Psoas muscle (tissue), 8 donors: Measurements from ENCODE around the gene SRRM5. TPM values are rescaled to one million over a fixed set of nuclear protein-coding genes. Genes with fewer than 3 reads are reported as not detected.
A peak's percentile ranks its signal among the peaks of the same experiment; 100 is the strongest.
"Not testable (repeated sequence)": the region's sequence is repeated elsewhere in the genome, so short reads cannot be mapped to it uniquely, and the experiment has no call there.

Source experiments
- ATAC-seq, 4 donors: fragments of 200-7000 bp; cut with Tn5 transposase; one replicate each; pipeline ENCODE4 v1.9.1; 2020; ENCODE audit warnings: moderate library complexity in 3 of 4, mild to moderate bottlenecking in 2 of 4
- DNase-seq, 2 donors: peaks; one replicate each; pipeline ENCODE4 v3.0.0-alpha.2; 2020
- H3K27ac ChIP-seq: fragments of 200-600 bp; one replicate; pipeline ENCODE4 v1.8.0; 2022
- H3K27me3 ChIP-seq, 3 donors: fragments of 200-600 bp in 1 of 3; one replicate each; pipeline versions ENCODE4 v1.6.1 to v1.8.0; 2013 to 2022; ENCODE audit warnings: low read length in 2 of 3, mild to moderate bottlenecking in 2 of 3, moderate library complexity in 1 of 3; ENCODE audit not compliant: insufficient read depth in 3 of 3
- H3K36me3 ChIP-seq, 2 donors: fragments of 200-600 bp in 1 of 2; one replicate each; pipeline versions ENCODE4 v1.6.1 to v1.8.0; 2013 to 2022; ENCODE audit warnings: low read depth in 1 of 2, mild to moderate bottlenecking in 1 of 2, moderate library complexity in 1 of 2; ENCODE audit not compliant: insufficient read depth in 1 of 2
- H3K4me1 ChIP-seq: fragments of 200-600 bp; one replicate; pipeline ENCODE4 v1.8.0; 2022
- H3K4me3 ChIP-seq: fragments of 200-600 bp; one replicate; pipeline ENCODE4 v1.8.0; 2022; ENCODE audit warnings: mild to moderate bottlenecking
- H3K9me3 ChIP-seq: fragments of 200-600 bp; one replicate; pipeline ENCODE4 v1.8.0; 2022
- CTCF ChIP-seq: fragments of 200-600 bp; IDR thresholded peaks from one replicate; pipeline ENCODE4 v1.8.0; 2022; ENCODE audit warnings: antibody characterized with exemption
- WGBS, 3 donors: extraction: QIAGEN DNeasy Blood & Tissue Kit; methylation state at CpG; one replicate each; pipeline versions ENCODE4 v1.1.6 to v1.1.7; 2013; 5-methylcytosine and 5-hydroxymethylcytosine counted together
- intact Hi-C, 2 donors: fragments of 100-400 bp; cut with DNase I; formaldehyde crosslinking; loops; one replicate each; pipeline versions ENCODE4 v1.11.0 to v1.14.2; 2022
- polyA plus RNA-seq, 3 donors: library from polyadenylated mRNA; stranded (reverse); fragments of 200-250 nt; gene quantifications; one replicate each; pipeline ENCODE4 v1.2.3, GENCODE V29; 2013
- total RNA-seq, 4 donors: library from RNA; stranded (reverse); fragmentation: NEBNext Ultra II Directional in 2 of 4; extraction: Animal tissue kit (Norgen Biotek cat#: 25700) in 2 of 4; gene quantifications; one replicate each; pipeline versions ENCODE4 v1.2.1 to v1.2.4, GENCODE V29; 2021 to 2023
- donor health status: healthy with polysubstance abuse.
- donor health status: DM: no; HTN: no; CAD: no; lungs with moderate emphysema.
- donor health status: Bipolar disorder and iron deficiency.
- donor health status: healthy.
- donor health status: DM: yes; HTN: yes; CAD: no.
- donor health status: DM: no; HTN: no; CAD: no.
- donor health status: DM: no; HTN: no; CAD: no.
- donor health status: DM: yes; HTN: yes; CAD: no.

SRRM5 gene
- total and polyA plus RNA-seq, 7 donors: 0.10 to 1.1 (median 0.27) TPM; not detected in 1

DNA sequence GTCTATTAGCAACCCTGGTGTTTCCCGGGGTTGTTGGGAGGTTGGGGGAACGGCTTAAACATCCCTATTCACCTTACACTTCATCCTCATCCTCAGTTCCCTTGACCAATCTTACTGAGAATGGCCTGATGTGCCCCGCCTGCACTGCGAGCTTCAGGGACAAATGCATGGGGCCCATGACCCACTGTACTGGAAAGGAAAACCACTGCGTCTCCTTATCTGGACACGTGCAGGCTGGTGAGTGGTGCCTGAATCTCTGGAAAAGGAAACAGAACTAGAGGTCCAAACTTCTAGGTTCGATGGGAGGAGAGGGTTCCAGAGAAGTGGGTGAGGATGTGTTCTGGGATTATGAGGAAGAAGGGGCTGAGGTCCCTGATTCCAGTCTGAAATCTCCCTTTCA lies 30.4 kb upstream of the SRRM5 start:
- TF ChIP-seq CTCF: no peak
- no peak for DNase-seq
- WGBS, 3 donors: 76 to 84% (median 76%) methylated on average over 7 of the region's 7 CpGs
- Histone ChIP-seq H3K4me3 (peak overlapping the region; percentile 59), H3K4me1 (no peaks in the 10 kb centered on the region), H3K36me3 (no peaks in the 10 kb centered on the region), H3K9me3 (no peaks in the 10 kb centered on the region), H3K27ac (no peak overlapping the region), H3K27me3 (no peaks in the 10 kb centered on the region)
- intact Hi-C loops: no loop called here
- ATAC-seq: no peak

DNA sequence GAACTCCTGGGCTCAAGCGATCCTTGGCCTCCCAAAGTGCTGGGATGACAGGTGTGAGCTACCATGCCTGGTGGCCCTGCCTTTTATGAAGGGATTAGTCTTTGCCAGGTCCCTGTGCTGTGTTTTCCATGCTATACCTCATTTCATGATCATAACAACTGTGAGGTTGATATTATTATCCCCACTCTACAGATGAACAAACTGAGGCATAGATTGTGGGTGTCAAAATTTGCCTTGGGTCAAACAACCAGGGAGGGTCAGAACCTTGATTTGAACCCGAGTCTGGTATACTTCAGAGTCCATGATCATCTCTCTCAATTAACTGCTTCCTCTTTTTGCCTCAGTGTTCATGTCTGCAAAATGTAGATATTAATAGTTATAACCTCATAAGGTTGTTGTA lies 29.4 kb upstream of the SRRM5 start:
- H3K36me3 ChIP-seq: no peaks in the 10 kb centered on the region
- intact Hi-C loops: no loop called here
- DNase-seq (no peak), ATAC-seq (no peak)
- no peak overlapping the region for H3K4me3 ChIP-seq
- H3K4me1 ChIP-seq: no peaks in the 10 kb centered on the region
- WGBS, 3 donors: 91 to 93% (median 92%) methylated on average over 2 of the region's 2 CpGs
- no peaks in the 10 kb centered on the region for H3K27me3 ChIP-seq
- no peak for TF ChIP-seq CTCF
- H3K9me3 ChIP-seq: no peaks in the 10 kb centered on the region
- no peak overlapping the region for H3K27ac ChIP-seq

DNA sequence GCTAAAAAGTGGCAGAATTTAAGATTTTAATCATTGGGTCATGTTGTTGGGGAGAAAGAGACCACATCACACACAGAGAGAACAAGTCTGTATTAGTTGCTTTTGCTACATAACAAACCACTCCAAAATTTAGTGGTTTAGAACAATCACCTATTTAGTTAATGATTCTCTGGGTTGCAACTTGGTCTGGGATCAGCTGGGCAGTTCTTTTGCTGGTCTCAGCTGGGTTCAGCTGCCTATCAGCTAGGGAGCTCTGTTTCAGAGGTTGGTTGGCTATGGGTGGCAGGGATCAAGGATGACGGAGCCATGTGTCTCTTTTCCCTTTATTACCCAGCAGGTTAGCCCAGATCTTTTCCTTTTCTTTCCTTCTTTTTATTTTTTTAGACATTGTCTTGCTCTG lies 27.4 kb upstream of the SRRM5 start:
- Histone ChIP-seq H3K9me3 (no peaks in the 10 kb centered on the region), H3K27ac (no peak overlapping the region), H3K4me1 (no peaks in the 10 kb centered on the region), H3K4me3 (no peak overlapping the region), H3K27me3 (no peaks in the 10 kb centered on the region), H3K36me3 (peaks cover 5 to 12% of the 10 kb centered on the region in 2 donors)
- 85 to 95% (median 91%) methylated on average over 1 of the region's 1 CpG for WGBS, 3 donors
- intact Hi-C loops: no loop called here
- TF ChIP-seq CTCF: no peak
- ATAC-seq: no peak
- DNase-seq: no peak

GRCh38 chr19:43586346-43586745 lies 25.5 kb upstream of the SRRM5 start:
- no peak overlapping the region for H3K4me3 ChIP-seq
- no peaks in the 10 kb centered on the region for H3K27me3 ChIP-seq
- WGBS, 3 donors: 55 to 96% (median 89%) methylated on average over 2 of the region's 2 CpGs
- intact Hi-C loops: no loop called here
- no peak for ATAC-seq
- DNase-seq: no peak
- no peak overlapping the region for H3K27ac ChIP-seq
- peaks cover 7 to 27% of the 10 kb centered on the region in 2 donors for H3K36me3 ChIP-seq
- no peak for TF ChIP-seq CTCF
- H3K4me1 ChIP-seq: no peaks in the 10 kb centered on the region
- no peaks in the 10 kb centered on the region for H3K9me3 ChIP-seq

DNA sequence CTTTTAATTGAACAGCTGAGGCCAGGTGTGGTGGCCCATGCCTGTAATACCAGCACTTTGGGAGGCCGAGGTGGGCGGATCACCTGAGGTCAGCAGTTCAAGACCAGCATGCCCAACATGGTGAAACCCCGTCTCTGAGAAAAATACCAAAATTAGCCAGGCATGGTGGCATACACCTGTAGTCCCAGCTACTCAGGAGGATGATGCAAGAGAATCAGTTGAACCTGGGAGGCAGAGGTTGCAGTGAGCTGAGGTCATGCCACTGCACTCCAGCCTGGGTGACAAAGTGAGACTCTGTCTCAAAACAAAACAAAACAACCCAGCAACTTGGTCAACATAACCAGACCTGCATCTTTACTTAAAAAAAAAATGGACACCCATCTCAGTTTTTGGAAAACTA lies 24.9 kb upstream of the SRRM5 start:
- ATAC-seq, intact Hi-C loops, H3K4me3 ChIP-seq: not testable (repeated sequence)

More for the DNA sequence above, 24.9 kb upstream of the SRRM5 start:
- H3K27ac ChIP-seq, H3K4me1 ChIP-seq, H3K27me3 ChIP-seq, H3K9me3 ChIP-seq, DNase-seq: not testable (repeated sequence)
- H3K36me3 ChIP-seq: peaks cover 7 to 34% of the 10 kb centered on the region in 2 donors
- WGBS, 3 donors: 92 to 94% (median 94%) methylated on average over 3 of the region's 3 CpGs
